Activated CD4-positive, CD25-positive, alpha-beta regulatory T cell treated with anti-CD3 and anti-CD28 coated beads, Interleukin-2, amount 50 U/mL, for 24 hours (primary cell): ENCODE results near the gene FGGY.
"Not testable (repeated sequence)": the region's sequence is repeated elsewhere in the genome, so short reads cannot be mapped to it uniquely, and the experiment has no call there.

Experiments used
- ATAC-seq, 2 donors: fragments of 150-1000 bp; cut with Tn5 transposase; one replicate each; pipeline ENCODE4 v1.10.0; 2021; ENCODE audit warnings: mild to moderate bottlenecking in 1 of 2, moderate library complexity in 1 of 2

Gene FGGY

DNA sequence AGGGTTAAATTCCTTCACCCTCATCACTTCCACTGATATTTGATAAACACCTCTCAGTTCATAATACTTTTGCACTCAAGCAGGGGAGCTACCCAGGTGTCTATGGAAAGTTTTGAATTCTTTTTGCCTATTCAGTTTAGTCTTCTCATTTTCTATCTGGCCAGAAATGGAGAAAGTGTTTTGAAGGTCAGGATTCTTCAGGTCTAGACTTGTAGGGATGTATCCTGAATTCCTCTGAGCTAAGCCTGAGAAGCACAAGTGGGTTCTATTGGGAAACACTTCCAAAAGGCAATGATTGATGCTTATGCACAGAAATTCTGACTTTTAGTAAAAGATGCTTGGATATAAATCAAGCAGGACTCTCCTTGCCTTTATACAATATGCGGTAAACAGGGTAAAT is 300.1 kb downstream of the FGGY start:
- no peak for ATAC-seq

DNA sequence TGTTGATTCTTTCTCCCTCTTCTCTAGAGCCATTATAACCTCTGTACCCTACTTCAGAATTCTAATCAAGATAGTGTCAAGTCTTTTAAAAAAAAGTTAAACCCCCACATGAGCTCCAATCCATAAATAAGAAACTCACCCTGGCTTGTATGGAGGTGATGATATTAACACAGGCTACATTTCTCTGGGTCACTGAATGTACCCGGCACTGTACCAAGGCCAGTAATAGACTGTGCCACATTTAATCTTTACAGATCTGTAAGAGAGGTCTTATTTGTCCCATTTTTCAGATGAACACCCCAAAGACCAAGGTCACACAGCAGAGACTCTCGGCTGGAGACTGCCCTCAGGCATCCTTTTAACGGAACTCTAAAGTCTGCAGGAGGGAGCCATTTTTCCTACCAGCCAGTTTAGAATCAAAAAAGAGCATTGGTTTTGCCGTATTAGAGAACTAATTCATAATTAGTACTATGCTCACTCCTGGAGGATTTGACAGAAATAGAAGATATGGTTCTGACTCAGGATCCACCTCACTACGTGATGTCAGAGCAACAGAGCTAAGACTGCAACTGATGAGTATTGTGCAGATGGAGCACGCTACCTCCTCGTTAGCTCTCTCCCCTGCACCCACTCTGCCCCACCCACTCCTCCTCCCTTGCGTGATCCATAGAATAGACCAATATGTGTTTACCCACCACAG is 300.7 kb downstream of the FGGY start:
- no peak for ATAC-seq

DNA sequence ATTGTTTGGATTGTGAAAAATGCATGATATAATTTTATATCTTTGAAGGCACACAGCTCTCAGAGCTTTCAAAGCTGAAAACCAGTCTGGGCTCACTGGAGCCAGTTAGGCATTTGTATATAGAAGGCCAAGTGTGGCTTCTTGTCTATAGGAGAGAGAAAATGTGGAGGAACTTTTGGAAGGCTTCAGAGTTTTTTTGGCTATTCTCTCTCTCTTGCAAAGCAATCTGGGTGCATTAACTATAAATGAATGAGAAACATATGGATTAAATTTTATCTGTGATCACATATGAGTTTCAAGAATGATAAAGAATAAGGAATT is 301.2 kb downstream of the FGGY start:
- no peak for ATAC-seq

DNA sequence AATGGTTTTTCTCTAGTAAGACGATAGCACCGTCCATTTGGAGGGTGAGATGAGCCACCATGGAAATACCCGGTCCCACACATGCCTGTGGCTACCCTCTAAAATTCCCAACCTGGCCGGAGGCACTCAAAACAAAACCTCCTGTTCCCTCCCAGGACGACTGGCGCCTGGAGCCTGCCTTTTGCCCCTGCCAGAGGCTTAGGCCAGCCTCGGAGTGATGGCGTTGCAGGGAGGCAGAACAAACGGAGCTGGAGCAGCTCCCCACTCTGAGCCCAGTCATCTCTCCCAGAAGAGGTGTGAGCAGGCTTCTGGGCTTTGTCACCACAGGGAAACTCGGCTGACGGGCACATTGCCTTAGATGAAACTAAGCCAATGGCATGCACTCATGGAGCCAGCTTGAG is 304.1 kb downstream of the FGGY start:
- no peak for ATAC-seq

DNA sequence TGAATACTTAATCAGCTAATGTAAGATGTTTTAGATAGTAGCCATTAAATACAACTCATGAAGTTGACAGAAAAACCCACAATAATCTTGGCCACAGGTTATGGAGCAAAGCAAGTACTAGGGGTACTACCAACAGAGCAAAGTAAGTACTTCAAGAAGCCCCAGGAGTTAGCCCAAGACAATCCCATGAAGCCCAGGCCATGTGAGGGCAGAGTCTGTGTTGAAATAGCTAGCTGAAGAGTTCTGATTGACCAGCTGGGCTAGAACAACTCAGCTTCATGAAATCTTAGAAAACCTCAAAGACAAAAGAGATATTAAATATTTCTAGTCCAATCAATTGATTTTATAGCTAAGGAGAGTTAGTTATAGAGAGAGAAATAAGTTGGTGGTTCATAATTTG is 304.9 kb downstream of the FGGY start:
- ATAC-seq, result no peak

DNA sequence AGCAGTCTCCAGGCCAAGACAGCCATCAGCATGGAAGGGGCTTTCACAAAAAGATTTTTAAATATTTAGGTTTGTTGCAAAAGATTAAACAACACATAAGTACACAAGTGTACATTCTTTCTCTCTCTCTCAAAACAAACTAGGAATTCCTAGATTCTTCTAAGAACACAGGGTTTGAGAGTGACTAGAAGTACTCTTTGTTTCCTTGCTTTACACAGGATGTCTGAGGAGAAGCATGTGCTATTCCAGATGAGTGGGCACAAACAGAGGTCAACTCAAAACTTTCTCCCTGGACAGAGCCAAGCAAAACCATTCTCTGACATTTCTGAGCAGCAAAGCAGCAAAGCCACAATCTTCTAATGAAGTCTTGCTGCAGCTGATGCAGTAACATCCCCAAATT is 307.3 kb downstream of the FGGY start:
- no peak for ATAC-seq

DNA sequence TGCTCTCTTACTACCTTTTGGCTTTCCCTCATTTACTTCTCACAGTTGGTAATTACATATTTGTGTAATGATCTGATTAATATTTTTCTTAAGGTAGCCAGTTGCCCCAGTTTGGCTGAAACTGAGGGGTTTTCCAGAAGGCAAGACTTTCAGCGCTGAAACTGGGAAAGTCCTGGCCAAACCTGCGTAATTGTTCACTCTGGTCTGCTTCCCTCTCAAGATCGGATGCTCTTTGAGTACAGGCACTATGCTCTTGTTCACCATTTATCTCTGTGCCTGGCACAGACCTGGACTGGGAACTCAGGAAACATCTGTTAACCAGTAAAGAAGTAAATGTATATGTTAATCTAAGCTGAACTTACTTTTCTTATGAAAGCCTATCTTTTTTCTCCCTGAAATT is 308.3 kb downstream of the FGGY start:
- no peak for ATAC-seq

DNA sequence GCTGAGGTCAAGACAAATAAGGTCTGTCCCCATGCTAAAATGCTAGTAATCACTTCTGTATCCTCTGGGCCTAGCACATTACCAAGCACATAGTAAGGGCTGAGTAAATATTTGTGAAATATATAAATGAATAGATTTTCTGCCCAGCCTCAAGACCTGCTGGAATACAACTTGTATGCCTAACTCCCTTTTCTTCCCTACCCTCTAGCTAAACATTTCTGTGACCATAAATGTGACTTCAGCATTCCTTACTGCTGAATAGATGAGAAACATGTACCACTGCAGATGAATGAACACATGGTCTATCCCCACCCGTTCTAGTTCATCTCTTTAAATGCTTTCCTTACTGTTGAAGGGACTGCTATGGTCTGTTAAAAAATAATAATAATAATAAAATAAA is 308.9 kb downstream of the FGGY start:
- no peak for ATAC-seq

DNA sequence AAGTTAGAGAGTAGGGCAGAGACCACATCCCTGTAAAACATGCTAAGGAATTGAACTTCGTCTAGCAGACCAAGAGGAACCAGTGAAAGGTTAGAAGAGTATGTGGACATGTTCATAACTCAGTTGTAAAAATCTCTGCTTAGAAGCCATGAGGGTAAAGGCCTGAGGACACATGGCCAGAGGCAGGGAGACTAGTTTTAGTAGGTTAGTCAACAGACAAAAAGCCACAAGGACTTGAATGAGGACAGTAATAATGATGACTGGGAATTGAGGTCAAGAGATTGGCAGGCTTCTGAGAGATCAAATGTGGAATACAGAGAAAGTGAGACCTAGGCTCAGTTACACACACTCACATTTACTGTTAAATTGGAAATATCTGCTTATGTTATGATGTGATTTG is 312.4 kb downstream of the FGGY start:
- ATAC-seq, result no peak

DNA sequence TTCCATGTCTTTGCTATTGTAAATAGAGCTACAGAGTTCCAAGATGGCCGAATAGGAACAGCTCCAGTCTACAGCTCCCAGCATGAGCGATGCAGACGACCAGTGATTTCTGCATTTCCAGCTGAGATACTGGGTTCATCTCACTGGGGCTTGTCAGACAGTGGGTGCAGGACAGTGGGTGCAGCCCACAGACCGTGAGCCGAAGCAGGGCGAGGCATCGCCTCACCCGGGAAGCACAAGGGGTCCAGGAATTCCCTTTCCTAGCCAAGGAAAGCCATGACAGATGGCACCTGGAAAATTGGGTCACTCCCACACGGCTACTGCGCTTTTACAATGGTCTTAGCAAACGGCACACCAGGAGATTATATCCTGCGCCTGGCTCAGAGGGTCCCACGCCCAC is 313.6 kb downstream of the FGGY start:
- ATAC-seq, result not testable (repeated sequence)

DNA sequence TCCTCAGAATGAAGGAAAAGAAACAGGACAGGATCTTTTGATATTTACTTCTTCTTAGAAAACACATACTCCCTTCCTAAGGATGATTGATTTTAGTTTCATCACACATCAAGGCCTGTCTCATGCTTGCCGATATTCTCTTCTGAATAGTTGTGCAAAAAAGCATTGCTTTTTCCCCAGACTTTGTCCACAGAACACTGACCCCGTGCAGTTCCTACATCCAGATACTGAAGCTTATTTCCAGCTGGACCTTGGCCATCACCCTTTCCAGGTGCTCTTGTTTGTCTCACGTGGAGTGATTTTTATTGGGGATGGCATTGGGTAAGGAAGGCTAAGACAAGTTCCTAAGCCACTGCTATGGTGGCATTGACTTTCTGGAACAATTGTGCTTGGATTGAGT is 320.5 kb downstream of the FGGY start:
- no peak for ATAC-seq

DNA sequence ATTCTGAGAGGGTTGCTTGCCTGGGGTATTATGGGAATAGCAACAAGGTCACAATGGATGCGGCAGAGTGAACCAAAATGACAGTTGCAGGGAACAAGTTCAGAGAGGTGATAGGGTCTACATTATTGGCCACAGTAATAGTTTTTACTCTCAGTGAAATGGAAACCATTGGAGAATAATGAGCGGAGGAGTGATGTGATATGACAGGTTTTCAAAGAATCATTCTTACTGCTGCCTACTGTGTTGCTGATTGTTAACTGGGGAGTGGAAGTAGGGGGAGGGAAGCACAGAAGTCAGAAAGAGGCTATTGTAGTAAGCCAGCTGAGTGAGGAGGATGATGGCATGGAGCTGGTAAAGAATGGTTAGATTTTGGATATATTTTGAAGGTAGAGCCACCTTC is 322.7 kb downstream of the FGGY start:
- ATAC-seq, result no peak

DNA sequence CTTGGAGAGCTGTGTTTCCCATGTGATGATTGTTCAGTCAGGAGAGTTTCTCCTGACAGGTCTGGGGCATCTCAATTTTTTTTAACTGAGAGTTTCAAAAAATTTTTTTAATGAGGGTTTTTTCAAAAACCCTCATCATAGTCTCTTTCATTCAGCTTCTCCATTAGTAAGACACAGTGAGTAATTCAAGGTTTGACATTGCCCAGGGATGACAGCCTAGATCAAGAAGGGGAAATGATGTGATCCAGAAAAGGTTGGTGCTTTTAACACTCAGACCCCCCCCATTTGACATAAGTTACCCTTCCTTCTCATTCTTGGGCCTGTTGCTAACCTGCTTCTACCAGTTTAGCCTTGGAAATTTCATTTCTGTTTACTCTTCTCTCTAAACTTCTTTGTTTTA is 328.5 kb downstream of the FGGY start:
- ATAC-seq, result no peak

DNA sequence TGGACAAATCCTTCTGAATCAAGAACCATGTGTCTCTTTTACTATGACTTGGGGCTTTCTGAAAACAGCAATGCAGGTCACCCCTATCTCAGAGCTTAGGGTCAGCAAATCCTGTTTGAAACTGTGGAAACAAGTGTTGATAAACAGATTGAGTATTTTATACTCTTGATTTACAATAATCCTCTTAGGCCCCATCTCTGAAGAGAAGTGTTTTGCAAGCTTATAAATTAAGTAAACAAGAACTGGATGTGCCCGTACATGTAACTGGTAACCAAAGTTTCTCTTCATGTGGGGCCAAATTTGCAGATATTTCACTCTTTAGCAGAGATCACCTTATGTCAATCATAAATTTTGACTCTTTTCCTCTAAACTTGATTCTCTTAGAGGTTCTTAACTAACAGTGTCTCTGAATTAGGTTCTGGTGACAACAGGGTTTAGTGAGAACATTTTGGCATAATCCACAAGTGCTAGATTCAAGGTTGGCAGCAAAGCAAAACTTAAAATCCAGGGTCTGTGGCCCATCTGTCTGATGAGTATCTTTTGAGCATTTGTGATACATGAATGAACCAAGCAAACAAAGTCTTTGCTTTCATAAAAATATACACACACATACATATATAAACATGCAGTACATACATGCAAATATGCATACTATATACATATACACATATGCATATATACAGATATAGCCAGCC is 334.8 kb downstream of the FGGY start:
- no peak for ATAC-seq

DNA sequence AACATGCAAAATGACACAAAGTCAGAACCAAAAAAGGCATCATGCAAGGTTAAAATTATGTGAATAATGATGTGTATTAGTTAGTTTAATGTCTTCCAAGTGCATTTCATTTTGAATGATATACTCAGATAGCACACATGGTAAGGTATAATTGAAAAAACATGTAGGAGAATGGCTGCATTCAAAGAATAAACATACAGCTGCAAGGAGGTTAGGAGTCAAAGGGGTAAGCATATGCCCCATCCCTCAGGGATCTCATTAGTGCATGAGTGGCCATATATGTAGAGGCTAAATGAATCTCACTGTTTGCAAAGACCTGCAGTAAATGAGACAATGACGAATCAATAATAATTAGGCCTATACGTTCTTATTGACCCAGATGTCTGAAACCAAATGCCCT is 338.2 kb downstream of the FGGY start:
- no peak for ATAC-seq

DNA sequence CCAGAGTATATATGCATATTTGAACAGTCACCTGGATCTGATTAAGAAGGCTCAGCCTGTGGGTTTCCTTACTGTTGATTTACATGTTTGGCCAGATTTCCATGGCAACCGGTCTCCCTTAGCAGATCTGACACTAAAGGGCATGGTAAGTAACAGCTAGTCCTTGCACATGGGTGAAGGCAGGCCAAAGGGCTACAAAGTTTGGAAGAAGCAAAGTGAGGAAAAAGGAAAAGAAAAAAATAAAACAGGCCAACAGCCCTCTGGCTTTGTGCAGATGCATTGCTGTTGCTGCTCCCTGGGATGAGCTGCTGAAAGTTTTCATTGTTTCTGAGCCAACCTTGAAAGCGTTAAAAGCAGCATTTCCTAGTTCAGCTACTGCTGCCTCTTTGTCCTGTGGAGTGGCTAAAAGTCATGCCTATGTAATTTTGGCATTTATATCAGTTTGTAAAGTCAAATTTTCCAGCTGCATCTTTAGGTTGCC is 341.4 kb downstream of the FGGY start:
- no peak for ATAC-seq

DNA sequence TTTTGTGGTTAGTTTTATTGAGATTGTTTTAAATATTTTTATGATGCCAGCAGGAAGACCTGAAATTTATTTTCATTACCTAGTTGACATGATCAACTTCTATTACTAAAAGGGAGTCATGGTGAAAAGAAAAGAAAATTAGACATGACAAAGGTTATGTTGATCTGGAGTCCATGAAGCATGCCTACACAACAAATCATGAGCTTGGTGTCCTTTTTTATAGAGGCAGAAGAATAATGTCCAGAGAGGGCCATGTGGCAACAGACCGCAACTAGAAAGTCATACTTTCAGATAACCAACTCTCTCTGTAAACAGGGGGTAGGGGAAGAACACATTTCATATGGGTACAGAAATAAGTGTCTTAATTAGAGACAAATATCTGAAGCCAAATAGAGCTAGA is 342.4 kb downstream of the FGGY start:
- ATAC-seq, result no peak

DNA sequence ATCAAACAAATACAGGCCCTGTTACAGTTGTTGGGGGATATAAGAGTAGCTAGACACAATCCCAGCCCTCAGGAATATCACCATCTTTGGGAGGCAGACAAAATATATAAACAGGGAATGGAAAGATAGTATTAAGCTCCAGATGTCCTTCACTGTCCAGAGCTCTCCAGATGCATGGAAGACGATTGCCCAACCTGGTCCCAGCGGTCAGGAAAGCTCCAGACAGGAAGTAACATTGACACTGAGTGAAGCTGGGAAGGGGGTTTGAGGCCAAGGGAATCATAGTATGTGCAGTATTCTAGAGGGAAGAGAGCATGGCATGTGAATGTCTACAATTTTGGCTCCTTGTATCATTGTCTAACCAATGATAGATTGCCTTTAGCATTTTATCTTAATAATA is 344.0 kb downstream of the FGGY start:
- no peak for ATAC-seq

DNA sequence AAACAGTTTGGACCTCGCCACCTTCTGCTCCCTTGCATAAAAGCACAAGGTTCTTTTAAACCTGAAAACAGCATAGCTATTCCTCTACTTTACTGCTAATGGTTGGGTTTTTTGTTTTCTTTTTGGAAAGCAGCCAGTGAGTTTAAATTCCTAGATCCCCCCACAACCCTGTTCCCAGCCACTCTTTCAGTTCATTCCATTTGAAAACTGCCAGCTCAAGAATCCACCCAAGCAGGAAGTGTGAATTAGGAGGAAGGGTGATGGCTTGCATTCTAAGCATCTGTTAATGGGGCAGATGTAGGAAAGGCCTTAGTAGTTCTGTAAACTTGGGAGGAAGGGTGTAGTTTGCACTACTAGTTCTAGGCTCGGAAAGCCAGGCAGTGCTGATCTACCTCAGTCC is 344.9 kb downstream of the FGGY start:
- no peak for ATAC-seq

DNA sequence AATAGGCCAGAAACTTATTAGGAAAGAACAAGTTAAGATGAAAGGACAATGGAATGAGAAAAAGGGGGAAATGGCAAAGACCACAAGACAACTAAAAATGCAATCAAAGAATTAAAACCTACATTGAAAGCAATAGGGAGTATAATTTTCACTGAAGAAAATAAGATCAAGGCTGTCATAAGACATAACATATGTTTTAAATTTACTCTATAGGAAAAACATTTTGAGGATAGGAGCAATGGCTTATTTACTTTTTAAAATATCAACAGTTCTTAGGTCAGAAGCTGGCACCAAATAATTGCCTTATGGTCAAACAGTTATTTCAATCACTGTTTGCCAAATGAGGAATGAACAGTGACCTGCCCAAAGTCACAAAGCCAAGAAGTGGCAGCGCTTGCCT is 346.6 kb downstream of the FGGY start:
- no peak for ATAC-seq

DNA sequence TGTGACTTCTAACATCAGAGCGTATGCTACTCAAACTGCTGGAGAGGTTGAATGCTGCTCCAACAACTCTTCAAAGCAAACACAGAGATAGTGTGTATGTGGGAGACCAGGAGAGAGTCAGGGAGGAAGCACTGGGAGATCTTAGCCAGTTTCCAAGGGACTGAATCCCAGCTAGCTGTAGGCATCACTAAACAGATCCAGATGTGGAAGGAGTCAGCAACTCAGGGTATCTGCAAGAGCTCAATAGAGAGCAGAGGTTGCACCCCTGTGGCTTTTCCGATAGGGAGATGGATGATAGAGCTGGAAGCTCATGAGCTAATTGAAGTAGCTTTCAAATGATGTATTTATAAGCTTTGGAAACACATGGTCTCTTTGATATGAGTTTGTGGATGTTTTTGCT is 349.0 kb downstream of the FGGY start:
- ATAC-seq, result no peak

DNA sequence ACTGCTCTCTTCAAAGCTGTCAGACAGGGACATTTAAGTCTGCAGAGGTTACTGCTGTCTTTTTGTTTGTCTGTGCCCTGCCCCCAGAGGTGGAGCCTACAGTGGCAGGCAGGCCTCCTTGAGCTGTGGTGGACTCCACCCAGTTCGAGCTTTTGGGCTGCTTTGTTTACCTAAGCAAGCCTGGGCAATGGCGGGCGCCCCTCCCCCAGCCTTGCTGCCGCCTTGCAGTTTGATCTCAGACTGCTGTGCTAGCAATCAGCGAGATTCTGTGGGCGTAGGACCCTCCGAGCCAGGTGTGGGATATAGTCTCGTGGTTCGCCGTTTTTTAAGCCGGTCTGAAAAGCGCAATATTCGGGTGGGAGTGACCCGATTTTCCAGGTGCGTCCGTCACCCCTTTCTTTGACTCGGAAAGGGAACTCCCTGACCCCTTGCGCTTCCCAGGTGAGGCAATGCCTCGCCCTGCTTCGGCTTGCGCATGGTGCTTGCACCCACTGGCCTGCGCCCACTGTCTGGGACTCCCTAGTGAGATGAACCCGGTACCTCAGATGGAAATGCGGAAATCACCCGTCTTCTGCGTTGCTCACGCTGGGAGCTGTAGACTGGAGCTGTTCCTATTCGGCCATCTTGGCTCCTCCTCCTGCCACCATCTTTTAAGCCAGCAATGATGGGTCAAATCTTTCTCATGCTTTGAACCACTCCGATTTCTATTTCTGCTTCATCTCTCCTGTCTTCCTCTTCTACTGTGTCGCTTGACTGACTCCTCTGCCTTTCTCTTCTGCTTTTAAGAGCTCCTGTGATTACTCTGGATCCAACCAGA is 356.5 kb downstream of the FGGY start:
- ATAC-seq, result not testable (repeated sequence)

DNA sequence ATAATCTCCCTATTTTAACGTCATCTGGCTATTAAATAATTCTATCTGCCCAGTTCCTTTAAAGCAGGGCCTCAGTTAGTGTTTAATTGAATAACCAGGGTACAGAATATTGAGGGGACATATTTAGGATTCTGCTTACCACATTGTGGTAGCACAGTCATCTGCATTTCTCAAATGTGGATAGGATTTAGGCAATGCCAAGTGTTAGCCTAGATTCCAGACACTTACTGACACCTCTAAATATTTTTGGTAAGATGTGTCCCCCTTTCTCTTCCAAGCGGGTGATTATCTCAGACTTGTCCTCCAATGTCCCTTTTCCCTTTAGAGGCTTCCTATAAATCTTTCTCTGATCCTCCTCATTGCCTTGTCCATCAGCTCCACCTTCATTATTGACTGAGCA is 357.1 kb downstream of the FGGY start:
- no peak for ATAC-seq

DNA sequence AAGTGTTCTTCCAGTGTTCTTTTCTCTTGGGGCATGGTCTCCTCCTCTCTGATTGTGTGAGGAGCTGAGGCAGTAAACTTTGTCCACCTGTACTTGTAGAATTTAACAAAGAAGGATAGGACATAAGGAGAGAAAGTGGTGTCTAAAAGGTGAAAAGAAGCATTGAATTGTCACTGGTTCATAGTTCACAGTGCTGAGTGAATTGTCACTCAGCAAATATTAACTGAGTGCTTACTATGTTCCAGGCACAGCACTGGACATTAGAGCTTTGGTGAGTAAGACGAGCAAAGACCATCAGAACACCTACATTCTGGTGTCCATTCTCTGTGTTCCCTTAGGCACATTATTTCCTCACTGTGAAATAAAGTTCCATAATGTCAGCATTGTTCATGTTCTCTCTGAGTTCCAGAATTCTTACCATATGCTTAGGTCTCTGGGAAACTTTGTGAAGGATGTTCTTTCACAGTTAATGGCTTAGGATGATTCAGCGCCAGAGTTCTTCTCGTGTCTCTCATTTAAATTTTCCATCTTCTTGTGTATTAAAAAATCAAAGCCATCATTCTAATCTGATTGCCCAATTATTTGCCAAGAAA is 361.1 kb downstream of the FGGY start:
- ATAC-seq, result no peak
